GM19452 (cell line): Measurements from ENCODE around the gene CFAP74.
"Not testable (repeated sequence)": the region's sequence is repeated elsewhere in the genome, so short reads cannot be mapped to it uniquely, and the experiment has no call there.

Experiments used
- ATAC-seq: cut with Tn5 transposase; IDR thresholded peaks from one replicate; pipeline ENCODE4 v1.9.1; 2021; ENCODE audit not compliant: unreplicated experiment

CFAP74 gene

DNA sequence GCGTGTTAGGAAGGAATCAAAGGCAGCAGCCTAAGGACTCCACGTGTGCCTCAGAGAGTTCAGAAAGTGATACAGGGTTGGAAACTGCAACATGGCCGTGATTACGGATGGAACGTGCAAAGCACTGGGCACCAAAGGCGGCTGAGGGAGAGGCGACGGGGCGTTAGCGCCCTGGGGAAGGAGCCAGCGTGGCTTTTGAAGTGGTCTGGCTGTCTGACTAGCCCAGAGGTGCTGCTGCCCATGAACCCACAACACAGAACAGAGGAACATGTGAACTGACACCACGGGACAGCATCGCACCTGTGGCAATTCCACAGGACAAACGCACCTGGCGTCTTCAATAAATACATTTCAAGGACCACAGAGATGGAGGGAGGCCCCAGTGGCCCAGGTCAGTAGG is 66.5 kb downstream of the CFAP74 start:
- no peak for ATAC-seq

DNA sequence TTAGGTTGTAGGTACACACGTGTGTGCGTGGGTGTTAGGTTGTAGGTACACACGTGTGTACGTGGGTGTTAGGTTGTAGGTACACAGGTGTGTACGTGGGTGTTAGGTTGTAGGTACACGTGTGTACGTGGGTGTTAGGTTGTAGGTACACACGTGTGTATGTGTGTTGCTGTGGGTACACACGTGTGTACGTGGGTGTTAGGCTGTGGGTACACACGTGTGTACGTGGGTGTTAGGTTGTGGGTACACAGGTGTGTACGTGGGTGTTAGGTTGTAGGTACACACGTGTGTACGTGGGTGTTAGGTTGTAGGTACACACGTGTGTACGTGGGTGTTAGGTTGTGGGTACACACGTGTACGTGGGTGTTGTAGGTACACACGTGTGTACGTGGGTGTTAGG is 68.7 kb downstream of the CFAP74 start:
- ATAC-seq = not testable (repeated sequence)

DNA sequence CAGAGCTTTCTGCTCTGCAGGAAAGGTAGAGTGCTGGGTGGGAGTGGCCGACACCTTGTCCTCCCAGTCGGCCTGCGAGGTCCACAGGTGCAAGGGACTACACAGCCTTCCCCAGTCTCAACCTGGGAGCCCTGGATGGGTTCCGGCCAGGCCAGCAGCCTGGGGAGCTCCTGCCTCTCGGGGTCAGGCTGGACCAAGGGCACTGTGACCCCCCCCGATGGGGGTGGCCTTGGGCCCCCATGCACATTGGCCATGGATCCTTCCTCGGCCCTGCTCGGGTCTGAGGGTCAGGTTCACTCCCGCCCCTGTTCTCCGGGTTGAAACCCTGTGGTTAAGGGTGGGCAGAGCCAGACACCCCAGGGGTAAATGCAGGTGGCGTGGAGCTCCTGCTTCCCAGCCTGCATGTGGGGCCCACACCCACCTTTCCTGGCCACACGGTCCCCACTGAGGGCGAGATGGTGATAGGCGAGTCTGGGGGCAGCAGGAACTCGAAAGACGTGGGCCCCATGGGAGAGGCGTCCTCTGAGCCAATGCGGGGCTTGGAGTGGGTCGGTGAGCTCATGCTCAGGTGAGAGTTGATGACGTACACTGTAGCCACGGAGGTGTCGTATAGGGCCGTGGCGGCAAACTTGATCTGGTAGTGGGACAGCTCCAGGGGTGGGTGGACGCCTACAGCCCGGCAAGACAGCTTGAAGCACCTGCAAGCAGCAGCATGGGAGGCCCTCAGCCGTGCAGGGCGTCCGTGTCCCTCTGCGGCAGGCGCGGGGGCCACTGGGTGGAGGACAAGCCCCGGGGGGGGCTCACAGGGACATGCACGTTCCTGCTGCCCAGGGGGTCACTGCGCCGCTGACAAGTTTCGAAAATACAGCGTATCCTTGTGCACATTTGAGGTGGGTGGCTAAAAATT is 73.7 kb downstream of the CFAP74 start:
- no peak for ATAC-seq

DNA sequence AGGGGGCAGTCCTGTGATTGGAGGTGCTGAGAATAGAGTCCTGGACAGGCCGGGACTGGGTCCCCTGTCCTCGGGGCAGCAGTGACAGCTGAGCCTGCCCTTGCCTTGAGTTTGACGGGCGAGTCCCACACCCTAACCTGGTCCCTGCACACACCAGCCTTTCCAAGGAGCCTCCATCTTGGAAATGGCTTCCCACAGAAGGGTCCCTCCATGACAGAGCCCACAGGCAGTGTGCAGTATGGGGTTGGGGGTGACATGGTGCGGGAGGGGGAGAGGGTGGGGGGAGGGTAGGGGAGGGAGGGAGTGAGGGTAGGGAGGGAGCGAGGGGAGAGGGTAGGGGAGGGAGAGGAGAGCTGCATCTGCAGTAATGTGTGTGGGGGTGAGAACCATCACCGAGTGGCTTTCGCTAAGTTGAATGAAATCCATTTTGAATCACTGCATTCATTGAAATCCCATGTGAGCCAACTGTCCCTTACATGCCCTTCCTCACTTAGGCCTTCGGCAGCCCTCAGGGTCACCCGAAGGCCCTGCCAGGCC is 74.4 kb downstream of the CFAP74 start:
- no peak for ATAC-seq

DNA sequence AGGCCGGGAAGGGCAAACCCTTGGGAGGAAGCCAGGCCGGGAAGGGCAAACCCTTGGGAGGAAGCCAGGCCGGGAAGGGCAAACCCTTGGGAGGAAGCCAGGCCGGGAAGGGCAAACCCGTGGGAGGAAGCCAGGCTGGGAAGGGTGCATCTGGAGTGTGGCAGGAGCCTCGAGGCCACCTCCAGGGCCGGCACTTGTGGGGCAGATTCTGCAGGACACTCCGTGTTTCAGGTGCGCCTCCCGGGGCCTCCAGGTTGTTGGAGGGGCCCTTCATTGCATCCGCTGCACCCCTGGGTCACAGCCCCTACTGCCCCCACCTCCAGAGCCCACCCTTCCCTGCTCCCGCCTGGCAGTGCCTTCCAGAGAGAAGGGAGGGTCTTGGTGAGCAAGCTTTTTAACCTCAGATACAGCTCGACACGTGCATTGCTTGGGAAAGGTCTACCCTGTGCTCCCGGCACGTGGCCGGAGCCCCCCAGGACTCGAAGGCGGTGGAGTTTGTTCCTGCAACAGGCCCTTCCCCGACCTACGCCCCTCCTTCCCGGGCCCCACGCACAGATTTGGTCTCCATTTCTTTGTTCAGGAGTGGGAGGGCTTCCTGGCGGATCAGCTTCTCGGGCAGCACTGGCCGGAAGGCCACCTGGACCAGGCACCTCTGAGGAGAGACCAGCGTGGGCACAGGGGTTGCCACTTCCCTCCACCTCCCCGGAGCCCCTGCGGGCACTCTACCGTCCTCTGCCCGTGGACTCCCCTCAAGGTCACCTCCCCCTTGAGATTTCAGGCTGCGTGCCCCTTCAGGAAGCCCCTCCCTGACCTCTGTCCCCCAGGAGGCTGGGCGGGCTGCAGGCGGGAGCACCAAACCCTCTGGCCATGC is 75.1 kb downstream of the CFAP74 start:
- ATAC-seq = no peak

DNA sequence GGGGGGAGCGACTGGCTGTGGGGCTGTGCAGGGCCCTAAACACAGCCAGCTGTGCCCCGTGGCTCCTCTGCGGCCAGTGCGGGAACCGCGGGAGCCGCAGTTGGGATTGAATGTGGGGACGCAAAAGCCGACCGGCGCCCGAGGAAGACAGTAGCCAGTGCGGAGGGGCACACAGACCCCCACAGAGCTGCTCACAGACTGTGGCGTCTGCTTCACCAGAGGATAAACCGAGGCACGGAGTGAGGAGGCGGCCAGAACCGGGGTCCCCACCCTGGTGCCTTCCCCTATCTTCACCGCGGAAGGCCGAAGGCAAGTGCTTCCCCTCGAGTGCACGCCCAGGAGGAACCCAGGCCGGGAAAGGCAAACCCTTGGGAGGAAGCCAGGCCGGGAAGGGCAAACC is 75.8 kb downstream of the CFAP74 start:
- ATAC-seq = no peak

DNA sequence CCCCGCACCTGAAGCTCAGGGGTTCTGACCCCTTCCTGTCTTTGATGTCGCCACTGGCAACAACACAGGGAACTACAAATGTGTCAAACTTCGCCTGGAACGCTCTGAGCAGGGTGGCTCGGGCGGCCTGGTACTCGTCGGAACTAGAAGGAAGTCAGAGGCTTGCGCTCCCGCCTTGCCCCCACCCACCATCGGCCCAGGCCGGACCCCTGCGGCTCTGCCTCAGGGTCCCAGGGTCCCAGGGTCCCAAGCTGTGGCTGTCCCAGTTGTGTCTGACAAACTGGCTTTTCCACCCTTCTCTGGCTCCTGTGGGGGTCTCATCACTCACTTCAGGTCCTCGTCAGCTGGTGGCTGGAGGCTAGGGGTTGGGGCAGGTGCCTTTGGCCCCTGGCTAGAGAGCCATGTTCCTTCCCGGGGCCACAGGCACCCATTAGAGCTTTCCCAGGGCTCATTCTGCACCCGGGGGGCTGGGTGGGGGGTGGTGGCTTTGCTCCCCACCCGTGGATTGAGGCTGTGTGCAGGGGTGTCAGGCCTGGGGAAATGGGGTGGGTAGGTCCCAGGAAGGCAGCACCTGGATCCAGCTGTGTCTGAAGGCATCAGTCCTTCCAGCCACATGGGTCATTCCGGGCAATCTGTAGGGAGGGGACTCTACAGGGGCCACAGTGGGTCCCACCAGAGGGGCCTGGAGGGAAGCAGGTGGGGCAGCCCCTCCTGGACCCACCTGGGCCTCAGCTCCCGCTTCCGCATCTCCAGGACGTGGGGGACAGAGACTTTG is 76.5 kb downstream of the CFAP74 start:
- ATAC-seq = no peak

DNA sequence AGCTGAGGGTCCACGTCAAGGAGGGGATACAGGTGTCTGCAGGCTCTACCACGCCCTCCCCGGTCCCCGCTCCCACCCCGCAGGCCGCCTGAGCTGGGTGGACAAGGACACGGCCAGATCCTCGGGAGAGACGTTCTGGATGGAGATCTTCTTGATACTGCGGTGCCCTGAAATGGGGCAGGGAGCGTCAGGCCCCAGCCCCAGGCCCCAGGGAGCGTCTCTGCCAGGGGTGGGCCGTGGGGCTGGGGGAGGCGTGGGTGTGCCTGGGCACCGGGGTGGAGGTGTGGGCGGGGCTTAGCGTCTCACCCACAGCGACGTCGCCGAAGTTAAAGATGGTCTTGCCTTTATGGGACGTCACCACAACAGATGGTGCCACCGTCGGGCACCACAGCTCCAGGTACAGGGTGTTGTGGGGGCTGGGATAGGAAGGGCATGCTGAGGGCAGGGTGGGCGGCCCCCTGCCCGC is 77.2 kb downstream of the CFAP74 start:
- ATAC-seq = no peak

DNA sequence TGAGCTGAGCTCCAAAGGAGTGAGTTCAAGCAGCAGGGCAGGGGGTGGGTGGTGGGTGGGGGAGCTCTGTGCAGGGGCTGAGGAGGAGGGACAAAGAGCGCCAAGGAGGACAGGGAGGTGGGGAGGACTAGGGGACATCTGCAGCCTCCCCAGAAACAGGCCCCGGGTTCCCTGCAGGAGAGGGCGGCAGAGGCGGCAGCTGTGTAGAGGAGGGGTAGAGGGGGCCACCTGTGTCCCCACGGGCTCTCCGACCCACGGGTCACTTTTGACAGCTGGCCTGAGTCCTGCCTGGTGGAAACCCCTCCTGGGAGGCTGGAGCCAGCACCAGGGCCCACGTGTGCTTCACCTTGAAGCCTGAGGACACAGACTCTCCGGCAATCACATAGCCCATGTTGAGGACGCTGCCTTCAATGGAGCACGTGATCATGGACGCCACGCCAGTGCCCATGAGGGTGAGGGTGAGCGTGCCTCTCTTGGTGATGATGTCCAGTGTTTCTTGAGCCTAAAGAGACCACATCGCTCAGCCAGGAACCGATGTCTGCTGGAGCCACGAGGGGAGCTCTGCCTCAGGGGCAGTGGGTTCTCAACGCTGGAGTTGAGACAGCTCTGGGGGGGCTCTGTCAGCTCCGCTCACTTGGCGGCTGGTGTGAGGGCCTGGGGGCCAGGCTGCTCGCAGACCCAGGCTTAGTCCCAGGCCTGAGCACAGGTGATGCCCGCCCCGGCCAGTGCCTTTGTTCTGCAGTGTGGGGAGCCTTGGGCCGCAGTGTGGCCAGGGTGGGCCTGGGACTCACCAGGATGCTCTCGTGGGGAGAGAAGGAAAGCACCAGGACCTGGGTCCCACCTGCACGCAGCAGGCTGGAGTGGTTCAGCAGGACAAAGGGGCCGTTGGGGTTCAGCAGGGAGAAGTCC is 77.9 kb downstream of the CFAP74 start:
- no peak for ATAC-seq

DNA sequence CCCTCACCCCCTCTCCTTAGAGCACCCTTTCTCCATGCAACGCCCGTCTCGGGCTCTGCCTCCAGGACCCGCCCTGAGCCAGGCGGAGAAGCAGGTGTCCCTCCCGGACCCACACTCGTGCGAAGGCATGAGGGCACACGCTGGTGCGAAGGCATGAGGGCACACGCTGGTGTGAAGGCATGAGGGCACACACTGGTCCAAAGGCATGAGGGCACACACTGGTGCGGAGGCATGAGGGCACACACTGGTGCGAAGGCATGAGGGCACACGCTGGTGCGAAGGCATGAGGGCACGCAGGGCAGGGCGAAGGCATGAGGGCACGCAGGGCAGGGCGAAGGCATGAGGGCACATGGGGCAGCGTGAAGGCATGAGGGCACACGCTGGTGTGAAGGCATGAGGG is 78.7 kb downstream of the CFAP74 start:
- ATAC-seq = no peak

DNA sequence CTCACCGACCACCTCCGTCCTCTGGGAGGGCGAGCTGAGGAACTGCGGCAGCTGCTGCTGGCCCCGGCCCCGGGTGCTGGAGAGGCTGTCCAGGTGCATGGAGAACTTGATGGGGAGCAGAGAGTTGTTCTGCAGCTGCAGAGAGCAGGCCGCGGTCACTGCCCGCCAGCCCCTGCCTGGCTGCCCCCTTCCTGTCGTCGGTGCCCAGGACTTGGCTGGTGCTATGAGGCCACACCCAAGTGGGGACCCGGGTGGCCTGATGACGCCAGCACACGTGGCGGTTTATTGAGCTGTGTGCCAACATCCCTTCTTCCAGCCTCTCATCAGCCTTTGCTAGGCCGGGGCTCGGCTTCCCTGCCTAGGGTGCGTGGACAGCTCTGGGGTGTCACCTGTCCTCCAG is 79.2 kb downstream of the CFAP74 start:
- no peak for ATAC-seq

DNA sequence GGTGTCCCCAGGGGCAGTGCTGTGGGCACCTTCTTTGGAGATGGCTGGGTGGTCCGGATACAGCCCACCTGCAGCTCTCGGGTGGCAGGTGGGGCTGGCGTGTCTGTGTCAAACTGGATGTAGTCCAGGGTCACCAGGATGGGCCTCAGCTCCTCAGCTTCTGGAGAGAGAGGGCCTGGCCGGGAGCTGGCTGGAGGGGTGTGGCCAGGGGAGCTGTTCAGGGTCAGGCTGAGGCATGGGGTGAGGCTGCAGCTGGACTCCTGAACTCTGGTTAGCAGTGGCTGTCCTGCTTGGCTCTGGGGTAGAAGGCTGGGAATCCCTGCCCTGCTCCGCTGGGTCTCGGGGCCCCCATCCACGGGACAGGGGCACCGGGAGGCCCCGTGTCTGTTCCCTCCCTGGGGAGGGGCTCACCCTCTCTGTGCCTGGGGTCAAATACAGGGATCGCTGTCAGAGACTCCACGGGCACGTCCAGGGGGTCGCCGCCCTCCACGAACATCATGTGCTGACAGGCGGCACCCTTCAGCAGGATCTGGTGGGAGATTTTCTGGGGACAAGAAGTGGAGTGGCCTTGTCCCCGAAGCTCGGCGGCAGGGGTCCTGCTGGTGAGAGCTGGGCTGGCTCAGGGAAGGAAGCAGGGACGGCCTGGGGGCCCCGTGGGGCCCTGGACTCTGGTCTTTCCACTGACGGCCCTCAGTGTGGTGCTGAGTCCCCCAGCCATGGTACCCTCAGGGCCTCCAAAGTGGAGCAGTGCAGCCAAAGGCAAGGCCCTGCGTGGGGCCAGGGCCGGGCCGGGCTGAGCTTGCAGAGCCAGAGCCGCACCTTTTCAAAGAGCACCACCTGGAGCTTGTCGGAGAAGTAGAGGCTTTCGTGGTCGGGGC is 80.4 kb downstream of the CFAP74 start:
- no peak for ATAC-seq

DNA sequence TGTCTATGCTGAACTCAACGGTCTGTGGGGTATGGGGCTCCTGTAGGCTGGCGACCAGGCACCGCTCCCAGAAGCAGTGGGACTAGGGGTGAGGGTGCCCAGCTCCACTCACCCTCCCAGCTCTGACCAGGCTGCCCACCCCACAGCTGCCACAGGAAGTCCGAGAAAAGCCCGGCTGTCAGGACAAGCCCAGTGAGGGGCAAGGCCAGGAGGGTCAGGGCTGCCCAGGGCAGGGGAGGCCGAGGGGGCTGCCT is 81.0 kb downstream of the CFAP74 start:
- ATAC-seq = no peak

DNA sequence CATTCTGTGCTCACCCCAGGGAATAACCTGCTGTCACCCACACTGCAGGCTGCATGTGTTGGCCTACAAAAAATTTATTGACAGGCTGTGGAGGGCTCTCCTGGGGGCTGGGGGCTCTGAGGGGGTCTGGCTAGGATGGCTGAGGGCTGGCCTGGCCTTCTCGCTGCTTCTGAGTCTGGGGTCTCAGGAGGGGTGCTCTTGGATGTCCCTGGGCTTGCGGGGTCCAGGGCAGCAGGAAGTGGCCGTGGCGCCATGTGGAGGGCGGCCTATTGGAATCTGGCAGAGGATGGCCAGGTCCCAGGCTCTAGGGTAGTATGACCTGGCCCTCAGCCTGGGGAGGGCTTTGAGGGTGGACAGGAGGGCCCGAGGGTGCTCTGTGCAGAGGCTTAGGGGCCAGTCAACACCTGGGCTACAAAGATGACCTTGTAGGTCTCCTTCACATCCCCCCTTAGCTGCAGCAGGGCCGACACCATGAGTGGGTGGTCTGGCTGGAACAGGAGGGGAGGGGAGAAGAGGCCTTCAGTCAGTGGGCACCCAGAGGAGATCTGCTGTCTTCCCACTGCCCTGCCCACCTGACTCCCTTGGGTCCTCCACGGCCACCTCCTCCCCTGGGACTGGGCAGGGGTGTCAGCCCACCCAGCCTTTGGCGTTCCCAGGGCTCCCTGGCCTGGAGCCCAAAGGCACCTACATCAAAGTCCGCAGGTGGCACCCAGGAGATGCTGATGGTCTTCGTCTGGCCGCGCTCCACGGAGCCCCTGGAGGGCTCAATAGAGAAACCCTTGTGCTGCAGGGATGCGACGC is 81.5 kb downstream of the CFAP74 start:
- no peak for ATAC-seq

DNA sequence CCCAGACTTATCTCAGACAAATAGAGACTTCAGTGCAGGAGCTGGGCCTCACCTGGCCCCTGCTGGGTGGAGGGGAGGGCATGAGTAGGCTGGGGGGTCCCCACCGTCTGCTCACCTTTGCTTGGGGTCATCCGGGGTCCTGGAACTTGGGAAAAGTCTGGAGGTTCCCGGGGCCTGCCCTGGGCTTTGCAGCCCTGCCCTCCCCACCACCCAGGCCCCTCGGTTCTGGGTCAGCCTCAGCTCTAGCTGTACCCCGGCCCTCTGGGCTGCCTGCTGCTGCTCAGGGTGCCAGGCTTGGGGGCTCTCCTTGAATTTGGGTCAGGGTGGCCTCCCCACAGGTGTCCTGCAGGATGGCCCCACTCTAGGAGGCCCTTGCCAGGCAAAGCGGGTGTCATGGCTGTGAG is 82.1 kb downstream of the CFAP74 start:
- ATAC-seq = no peak

DNA sequence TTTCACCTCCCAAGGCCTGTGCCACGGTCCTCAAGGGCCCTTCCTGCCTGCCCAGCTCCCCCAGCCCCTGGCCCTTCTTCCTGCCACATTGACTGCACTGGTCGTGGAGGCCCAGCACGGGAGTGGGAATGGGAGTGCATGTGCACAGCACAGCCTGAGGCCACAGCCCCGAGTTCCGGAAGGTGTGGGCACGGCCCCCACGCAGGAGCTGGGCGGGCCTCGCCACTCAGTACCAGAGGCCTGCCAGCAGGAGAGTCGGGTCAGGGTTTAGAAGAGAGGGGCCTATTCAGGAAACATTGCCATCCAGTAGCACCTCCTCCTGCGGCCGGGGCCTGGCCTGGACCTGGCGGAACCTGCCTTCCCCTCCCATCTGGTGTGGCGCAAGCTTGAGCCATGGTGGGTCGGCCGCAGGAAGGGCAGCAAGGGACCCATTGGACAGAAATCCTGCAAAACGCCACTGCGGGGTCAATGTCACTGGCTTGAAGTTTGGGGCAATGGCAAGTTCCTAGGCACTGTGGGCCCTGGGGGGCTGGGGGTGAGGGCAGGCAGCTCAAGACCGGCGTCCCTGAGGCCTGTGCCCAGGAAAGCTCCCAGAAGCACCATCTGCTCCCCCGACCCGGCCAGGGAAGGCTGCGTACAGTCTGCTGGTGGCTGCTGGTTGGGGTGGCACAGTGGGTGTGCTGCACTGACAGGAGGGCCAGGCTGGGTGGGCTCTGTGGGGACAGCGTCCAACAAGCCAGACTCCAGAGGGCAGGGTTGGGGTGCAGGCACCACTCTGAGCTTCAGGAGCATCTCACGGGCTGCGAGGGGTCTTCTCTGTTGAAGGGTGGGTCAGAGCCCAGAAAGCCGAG is 82.8 kb downstream of the CFAP74 start:
- no peak for ATAC-seq

DNA sequence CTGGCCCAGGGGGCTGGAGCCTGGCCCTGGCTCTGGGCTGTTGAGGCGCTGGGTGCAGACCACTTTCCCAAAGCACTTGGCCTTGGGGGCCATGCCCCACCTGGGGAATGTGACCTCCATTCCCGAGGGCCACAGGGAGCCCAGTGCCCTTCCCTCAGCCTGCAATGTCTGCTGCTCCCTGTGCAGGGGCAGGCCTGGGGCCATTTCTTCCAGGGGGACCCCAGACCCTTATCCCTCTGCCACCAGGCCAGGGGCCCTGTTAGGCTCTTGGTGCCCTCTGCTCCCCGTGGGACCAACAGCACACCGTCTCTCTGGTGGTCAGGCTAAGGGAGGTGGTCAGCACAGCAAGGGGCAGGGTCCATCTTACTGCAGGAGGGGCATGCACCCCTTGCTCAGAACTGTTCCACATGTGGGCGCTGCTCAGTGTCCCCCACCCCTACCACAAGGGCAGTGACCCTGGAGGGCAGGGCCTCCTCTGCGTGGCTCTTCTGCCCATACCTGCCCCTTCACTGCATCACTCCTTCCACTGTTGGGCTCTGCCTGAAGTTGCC is 83.5 kb downstream of the CFAP74 start:
- ATAC-seq = no peak
